Type B pancreatic cell (in vitro differentiated cells): ENCODE results near the gene ASIC3. TPM values are rescaled to one million over a fixed set of nuclear protein-coding genes. Genes with fewer than 3 reads are reported as not detected.

Source experiments
- DNase-seq: peaks from one replicate; pipeline ENCODE4 v3.0.0; 2021; ENCODE audit warnings: mixed read lengths; ENCODE audit not compliant: unreplicated experiment; ENCODE audit errors: extremely low spot score
- H3K27ac Mint-ChIP-seq: 2 replicates; pipeline ENCODE4 v1.8.0; 2021; ENCODE audit warnings: mild to moderate bottlenecking, mixed read lengths
- H3K27me3 Mint-ChIP-seq: 2 replicates; pipeline ENCODE4 v1.8.0; 2021; ENCODE audit warnings: mixed read lengths
- H3K36me3 Mint-ChIP-seq: 2 replicates; pipeline ENCODE4 v1.8.0; 2021; ENCODE audit warnings: mixed read lengths
- H3K4me1 Mint-ChIP-seq: one replicate; pipeline ENCODE4 v1.8.0; 2021; ENCODE audit warnings: mixed read lengths; ENCODE audit not compliant: unreplicated experiment
- H3K4me3 Mint-ChIP-seq: 2 replicates; pipeline ENCODE4 v1.8.0; 2021; ENCODE audit warnings: mild to moderate bottlenecking, mixed read lengths
- H3K9me3 Mint-ChIP-seq: 2 replicates; pipeline ENCODE4 v1.8.0; 2021; ENCODE audit warnings: mixed read lengths
- total RNA-seq: library from RNA; stranded (reverse); gene quantifications from 2 replicates; pipeline ENCODE4 v1.2.1, GENCODE V29; 2021; ENCODE audit warnings: low replicate concordance
- TF ChIP-seq, protein P1 (sequence below): fragments of 200-600 bp; sonication (generic); conservative IDR thresholded peaks from 2 replicates; pipeline ENCODE4 v1.5.0; 2021; ENCODE audit warnings: antibody characterized with exemption, mild to moderate bottlenecking

ASIC3 gene
- total RNA-seq, 1 donor from 2014 or later = 4.4 TPM

DNA sequence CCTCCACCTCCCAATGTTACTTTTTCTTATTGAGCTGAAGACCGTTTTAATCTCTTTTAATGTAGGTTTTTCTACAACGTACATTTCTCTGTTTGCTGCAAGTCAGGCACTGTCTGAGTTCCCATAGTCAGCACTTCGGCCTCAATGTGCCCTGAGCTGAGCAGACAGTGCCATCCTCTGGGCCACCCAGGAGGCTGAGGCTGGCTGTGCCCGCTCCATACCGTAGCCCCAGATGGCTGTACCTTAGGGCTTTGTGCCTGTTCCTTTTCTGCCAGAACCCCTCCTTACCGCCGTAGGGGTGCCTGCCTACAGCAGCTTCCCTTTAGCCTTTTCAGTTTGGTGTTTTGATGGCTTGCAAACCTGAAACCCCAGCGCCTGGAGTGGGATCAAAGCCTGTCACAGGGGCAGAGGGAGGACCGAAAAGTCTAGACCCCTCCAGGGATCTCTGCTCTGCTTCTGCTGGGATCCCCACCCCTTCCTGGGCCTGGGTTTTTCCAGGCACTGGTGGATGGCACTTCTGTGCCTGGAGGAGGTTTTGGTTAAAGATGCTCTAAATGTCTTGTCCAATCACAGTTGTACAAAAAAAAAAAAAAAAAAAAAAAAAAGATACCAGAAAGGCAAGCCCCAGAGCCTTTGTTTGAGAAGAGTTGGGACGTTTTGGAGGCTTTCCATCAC is 46.9 kb downstream of the ASIC3 start:
- Mint-ChIP-seq H3K27ac (no peak overlapping the region), H3K4me3 (no peak overlapping the region), H3K9me3 (no peaks in the 10 kb centered on the region), H3K27me3 (no peaks in the 10 kb centered on the region), H3K36me3 (no peaks in the 10 kb centered on the region), H3K4me1 (peaks cover 10% of the 10 kb centered on the region)
- no peak for DNase-seq
- TF ChIP-seq, protein P1, sequence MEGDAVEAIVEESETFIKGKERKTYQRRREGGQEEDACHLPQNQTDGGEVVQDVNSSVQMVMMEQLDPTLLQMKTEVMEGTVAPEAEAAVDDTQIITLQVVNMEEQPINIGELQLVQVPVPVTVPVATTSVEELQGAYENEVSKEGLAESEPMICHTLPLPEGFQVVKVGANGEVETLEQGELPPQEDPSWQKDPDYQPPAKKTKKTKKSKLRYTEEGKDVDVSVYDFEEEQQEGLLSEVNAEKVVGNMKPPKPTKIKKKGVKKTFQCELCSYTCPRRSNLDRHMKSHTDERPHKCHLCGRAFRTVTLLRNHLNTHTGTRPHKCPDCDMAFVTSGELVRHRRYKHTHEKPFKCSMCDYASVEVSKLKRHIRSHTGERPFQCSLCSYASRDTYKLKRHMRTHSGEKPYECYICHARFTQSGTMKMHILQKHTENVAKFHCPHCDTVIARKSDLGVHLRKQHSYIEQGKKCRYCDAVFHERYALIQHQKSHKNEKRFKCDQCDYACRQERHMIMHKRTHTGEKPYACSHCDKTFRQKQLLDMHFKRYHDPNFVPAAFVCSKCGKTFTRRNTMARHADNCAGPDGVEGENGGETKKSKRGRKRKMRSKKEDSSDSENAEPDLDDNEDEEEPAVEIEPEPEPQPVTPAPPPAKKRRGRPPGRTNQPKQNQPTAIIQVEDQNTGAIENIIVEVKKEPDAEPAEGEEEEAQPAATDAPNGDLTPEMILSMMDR = no peak

- Mint-ChIP-seq H3K9me3 (no peaks in the 10 kb centered on the region), H3K4me1 (peaks cover 10% of the 10 kb centered on the region), H3K36me3 (no peaks in the 10 kb centered on the region), H3K27ac (peak overlapping the region; percentile 51), H3K27me3 (no peaks in the 10 kb centered on the region), H3K4me3 (no peak overlapping the region)
- TF ChIP-seq, protein P1 = no peak
- DNase-seq = no peak
Measured at GRCh38 chr7:151095828-151096475, 47.6 kb downstream of the ASIC3 start.

DNA sequence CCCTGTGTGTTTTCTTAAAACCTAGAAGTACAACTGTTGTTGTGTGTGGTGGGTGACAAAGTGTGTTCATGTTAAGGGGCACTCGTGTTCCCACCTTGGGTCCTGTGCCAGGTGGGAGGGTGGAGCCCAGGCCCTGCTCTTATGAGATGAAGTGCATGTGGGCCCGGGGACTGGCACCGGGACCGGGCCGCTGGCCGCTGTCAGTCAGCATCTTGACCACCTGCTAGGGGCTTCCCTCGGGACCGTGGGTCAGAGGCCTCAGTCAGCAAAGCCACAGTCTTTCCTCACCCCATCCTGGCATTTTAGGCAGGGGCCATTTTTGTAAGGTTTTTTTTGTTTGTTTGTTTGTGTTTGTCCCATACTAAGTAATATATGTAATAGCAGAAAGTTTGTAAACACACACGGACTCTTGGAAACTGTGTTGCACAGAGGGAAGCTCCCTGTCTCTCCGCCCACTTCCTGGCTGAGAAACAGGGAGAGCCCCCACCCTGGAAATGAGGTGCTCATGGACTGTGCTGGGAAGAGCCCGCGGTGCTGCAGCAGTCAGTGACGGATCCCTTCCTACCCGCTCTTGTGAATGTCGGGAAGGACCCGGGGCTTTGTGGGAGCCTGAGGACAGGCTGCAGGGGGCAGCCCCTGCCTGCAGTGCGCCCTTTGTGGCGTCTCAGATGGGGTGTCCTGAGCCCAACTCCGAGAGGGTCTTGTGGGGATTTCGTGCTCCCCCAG is 51.3 kb downstream of the ASIC3 start:
- no peak overlapping the region for H3K27ac Mint-ChIP-seq
- no peaks in the 10 kb centered on the region for H3K9me3 Mint-ChIP-seq
- DNase-seq = no peak
- TF ChIP-seq, protein P1 = no peak
- no peaks in the 10 kb centered on the region for H3K36me3 Mint-ChIP-seq
- no peaks in the 10 kb centered on the region for H3K27me3 Mint-ChIP-seq
- no peak overlapping the region for H3K4me3 Mint-ChIP-seq
- no peaks in the 10 kb centered on the region for H3K4me1 Mint-ChIP-seq

DNA sequence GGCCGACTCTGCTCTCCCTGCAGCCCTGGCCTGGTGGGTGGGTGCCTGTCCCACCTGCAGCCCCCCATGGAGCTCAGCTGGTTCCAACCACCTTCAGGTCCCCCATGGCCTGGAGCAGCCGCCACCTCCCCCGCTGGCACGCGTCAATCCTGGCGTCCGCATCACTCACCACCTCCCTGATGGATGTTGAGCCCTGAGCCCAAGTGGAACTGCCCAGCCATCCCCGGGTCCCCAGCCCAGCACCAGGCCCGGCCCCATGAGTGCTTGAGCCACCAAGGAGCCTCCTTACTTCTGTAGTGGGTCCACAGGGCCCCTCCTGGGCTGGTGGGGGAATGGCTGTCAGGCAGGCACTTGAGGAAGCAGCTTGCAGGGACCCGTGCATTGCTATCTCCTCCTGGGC is 52.6 kb downstream of the ASIC3 start:
- TF ChIP-seq, protein P1 = no peak
- H3K9me3 Mint-ChIP-seq = no peaks in the 10 kb centered on the region
- no peak overlapping the region for H3K27ac Mint-ChIP-seq
- DNase-seq = no peak
- no peaks in the 10 kb centered on the region for H3K27me3 Mint-ChIP-seq
- no peaks in the 10 kb centered on the region for H3K4me1 Mint-ChIP-seq
- no peaks in the 10 kb centered on the region for H3K36me3 Mint-ChIP-seq
- no peak overlapping the region for H3K4me3 Mint-ChIP-seq

GRCh38 chr7:151101621-151102396 is 53.5 kb downstream of the ASIC3 start:
- DNase-seq = no peak
- H3K27me3 Mint-ChIP-seq = no peaks in the 10 kb centered on the region
- no peaks in the 10 kb centered on the region for H3K36me3 Mint-ChIP-seq
- H3K4me3 Mint-ChIP-seq = no peak overlapping the region
- H3K9me3 Mint-ChIP-seq = no peaks in the 10 kb centered on the region
- no peak overlapping the region for H3K27ac Mint-ChIP-seq
- no peaks in the 10 kb centered on the region for H3K4me1 Mint-ChIP-seq
- TF ChIP-seq, protein P1 = no peak
